BLaER1 treated with 17β-estradiol and CSF1 and Interleukin-3, amounts not matched to agents 10 nM and 100 nM (cell line): ENCODE data around the gene CTRB1.
A peak's percentile ranks its signal among the peaks of the same experiment; 100 is the strongest.
"Not testable (repeated sequence)": the region's sequence is repeated elsewhere in the genome, so short reads cannot be mapped to it uniquely, and the experiment has no call there.

ENCODE experiments used
- H3K27ac ChIP-seq, 11 experiments: shearing (Covaris generic); formaldehyde crosslinking; 2 replicates each; pipeline ENCODE4 v1.8.1; 2022
- H3K27me3 ChIP-seq, 11 experiments: shearing (Covaris generic); formaldehyde crosslinking; 2 replicates each; pipeline ENCODE4 v1.8.1; 2022
- H3K36me3 ChIP-seq, 11 experiments: shearing (Covaris generic); formaldehyde crosslinking; 2 replicates each; pipeline ENCODE4 v1.8.1; 2022
- H3K4me1 ChIP-seq, 10 experiments: shearing (Covaris generic); formaldehyde crosslinking; 2 replicates each; pipeline ENCODE4 v1.8.1; 2022
- H3K4me2 ChIP-seq, 11 experiments: shearing (Covaris generic); formaldehyde crosslinking; 2 replicates each; pipeline ENCODE4 v1.8.1; 2022
- H3K4me3 ChIP-seq, 10 experiments: shearing (Covaris generic); formaldehyde crosslinking; 2 replicates each; pipeline ENCODE4 v1.8.1; 2022
- H3K9ac ChIP-seq, 11 experiments: shearing (Covaris generic); formaldehyde crosslinking; 2 replicates each; pipeline ENCODE4 v1.8.1; 2022
- H3K9me3 ChIP-seq, 11 experiments: shearing (Covaris generic); formaldehyde crosslinking; replicated peaks in 1 of 11; 2 replicates each; pipeline ENCODE4 v1.8.1; 2022
- H4K20me1 ChIP-seq, 11 experiments: shearing (Covaris generic); formaldehyde crosslinking; 2 replicates each; pipeline ENCODE4 v1.8.1; 2022
- Cebpa-rat ChIP-seq, 11 experiments: shearing (Covaris generic); IDR thresholded peaks; 2 replicates each; pipeline ENCODE4 v1.8.1; 2022

Gene CTRB1

GRCh38 chr16:75239542-75240122 lies 20.8 kb downstream of the CTRB1 start:
- Histone ChIP-seq H3K9ac (no peak overlapping the region), H3K4me3 (no peak overlapping the region), H3K27ac (no peak overlapping the region), H3K4me1 (peaks cover 9 to 32% (median 28%) of the 10 kb centered on the region in 10 experiments), H3K9me3 (no peaks in the 10 kb centered on the region), H3K4me2 (no peak overlapping the region; a peak in 4 of 22 replicates), H4K20me1 (peaks cover 0 to 100% (median 13%) of the 10 kb centered on the region in 11 experiments; a peak in 12 of 22 replicates), H3K27me3 (peaks cover 0 to 94% (median 0%) of the 10 kb centered on the region in 11 experiments; a peak in 7 of 22 replicates), H3K36me3 (no peaks in the 10 kb centered on the region)
- TF ChIP-seq Cebpa-rat (IDR thresholded peaks at IDR 0.05), result no peak

GRCh38 chr16:75240633-75241032 lies 21.8 kb downstream of the CTRB1 start:
- not testable (repeated sequence) for H3K36me3 ChIP-seq, H3K4me2 ChIP-seq, H3K9me3 ChIP-seq, H3K27ac ChIP-seq, H3K4me3 ChIP-seq, H3K9ac ChIP-seq
- peaks cover 0 to 100% (median 19%) of the 10 kb centered on the region in 11 experiments; a peak in 14 of 22 replicates for H4K20me1 ChIP-seq
- peaks cover 0 to 92% (median 0%) of the 10 kb centered on the region in 11 experiments; a peak in 7 of 22 replicates for H3K27me3 ChIP-seq
- H3K4me1 ChIP-seq, result peaks cover 19 to 42% (median 38%) of the 10 kb centered on the region in 10 experiments

- Histone ChIP-seq H3K9ac (no peak overlapping the region), H3K27me3 (peaks cover 0 to 92% (median 2%) of the 10 kb centered on the region in 11 experiments; a peak in 11 of 22 replicates), H3K36me3 (no peaks in the 10 kb centered on the region), H3K27ac (no peak overlapping the region), H3K9me3 (no peaks in the 10 kb centered on the region), H3K4me1 (peaks cover 19 to 43% (median 38%) of the 10 kb centered on the region in 10 experiments), H3K4me3 (no peak overlapping the region), H3K4me2 (no peak overlapping the region), H4K20me1 (peaks cover 0 to 100% (median 19%) of the 10 kb centered on the region in 11 experiments; a peak in 15 of 22 replicates)
- TF ChIP-seq Cebpa-rat (IDR thresholded peaks at IDR 0.05), result no peak
Measured at GRCh38 chr16:75241412-75241811, 22.6 kb downstream of the CTRB1 start.

GRCh38 chr16:75241955-75242354 lies 23.2 kb downstream of the CTRB1 start:
- no peak overlapping the region for H3K4me2 ChIP-seq
- peaks cover 19 to 43% (median 38%) of the 10 kb centered on the region in 10 experiments for H3K4me1 ChIP-seq
- H4K20me1 ChIP-seq, result peaks cover 0 to 100% (median 19%) of the 10 kb centered on the region in 11 experiments; a peak in 15 of 22 replicates
- no peak overlapping the region for H3K4me3 ChIP-seq
- no peak overlapping the region for H3K9ac ChIP-seq
- H3K36me3 ChIP-seq, result no peaks in the 10 kb centered on the region
- TF ChIP-seq Cebpa-rat (IDR thresholded peaks at IDR 0.05), result no peak
- H3K27me3 ChIP-seq, result peaks cover 0 to 92% (median 7%) of the 10 kb centered on the region in 11 experiments; a peak in 14 of 22 replicates
- no peak overlapping the region for H3K27ac ChIP-seq
- no peaks in the 10 kb centered on the region for H3K9me3 ChIP-seq

- peaks cover 19 to 42% (median 38%) of the 10 kb centered on the region in 10 experiments for H3K4me1 ChIP-seq
- H3K36me3 ChIP-seq, result not testable (repeated sequence)
Measured at GRCh38 chr16:75242436-75243078, 23.8 kb downstream of the CTRB1 start.

GRCh38 chr16:75243667-75244224 lies 25.0 kb downstream of the CTRB1 start:
- Histone ChIP-seq H3K9ac (no peak overlapping the region), H4K20me1 (peaks cover 0 to 100% (median 21%) of the 10 kb centered on the region in 11 experiments; a peak in 18 of 22 replicates), H3K4me3 (no peak overlapping the region), H3K9me3 (no peaks in the 10 kb centered on the region), H3K4me1 (peaks cover 19 to 39% (median 33%) of the 10 kb centered on the region in 10 experiments), H3K4me2 (peak overlapping the region; percentile 73 to 90 (median 81)), H3K27me3 (peaks cover 16 to 92% (median 25%) of the 10 kb centered on the region in 11 experiments), H3K27ac (no peak overlapping the region), H3K36me3 (no peaks in the 10 kb centered on the region)
- TF ChIP-seq Cebpa-rat (IDR thresholded peaks at IDR 0.05), result no peak

More at GRCh38 chr16:75242436-75243078, 23.8 kb downstream of the CTRB1 start:
- H3K4me3 ChIP-seq, H3K27ac ChIP-seq, H3K9ac ChIP-seq, H3K4me2 ChIP-seq, H3K9me3 ChIP-seq: not testable (repeated sequence)
- H4K20me1 ChIP-seq, result peaks cover 0 to 100% (median 24%) of the 10 kb centered on the region in 11 experiments; a peak in 18 of 22 replicates
- H3K27me3 ChIP-seq, result peaks cover 4 to 92% (median 13%) of the 10 kb centered on the region in 11 experiments; a peak in 21 of 22 replicates

GRCh38 chr16:75244225-75244809 lies 25.5 kb downstream of the CTRB1 start:
- Histone ChIP-seq H3K9me3 (no peaks in the 10 kb centered on the region), H3K4me1 (peaks cover 19 to 34% (median 28%) of the 10 kb centered on the region in 10 experiments), H4K20me1 (peaks cover 0 to 100% (median 27%) of the 10 kb centered on the region in 11 experiments; a peak in 19 of 22 replicates), H3K9ac (peak overlapping the region in 4 of 11 experiments; percentile 3 to 30 (median 18); a peak in 4 of 22 replicates), H3K36me3 (no peaks in the 10 kb centered on the region), H3K4me3 (no peak overlapping the region), H3K27me3 (peaks cover 21 to 92% (median 31%) of the 10 kb centered on the region in 11 experiments), H3K4me2 (peak overlapping the region; percentile 73 to 90 (median 81)), H3K27ac (peak overlapping the region in 7 of 11 experiments; percentile 8 to 55 (median 34); a peak in 9 of 22 replicates)
- no peak for TF ChIP-seq Cebpa-rat (IDR thresholded peaks at IDR 0.05)

GRCh38 chr16:75244844-75245758 lies 26.3 kb downstream of the CTRB1 start:
- Histone ChIP-seq H3K9ac (peak overlapping the region in 4 of 11 experiments; percentile 3 to 30 (median 18); a peak in 5 of 22 replicates), H3K4me2 (peak overlapping the region; percentile 73 to 90 (median 81)), H3K27me3 (peaks cover 29 to 92% (median 39%) of the 10 kb centered on the region in 11 experiments), H3K36me3 (no peaks in the 10 kb centered on the region), H4K20me1 (peaks cover 0 to 100% (median 34%) of the 10 kb centered on the region in 11 experiments; a peak in 19 of 22 replicates), H3K4me1 (peaks cover 19 to 32% (median 29%) of the 10 kb centered on the region in 10 experiments), H3K4me3 (peak overlapping the region in 1 of 10 experiments; percentile 9; a peak in 1 of 20 replicates), H3K27ac (peak overlapping the region in 7 of 11 experiments; percentile 8 to 55 (median 40); a peak in 7 of 22 replicates), H3K9me3 (no peaks in the 10 kb centered on the region)
- no peak for TF ChIP-seq Cebpa-rat (IDR thresholded peaks at IDR 0.05)
